Endothelial cell (in vitro differentiated cells): ENCODE results near the gene CRK. TPM values are rescaled to one million over a fixed set of nuclear protein-coding genes. Genes with fewer than 3 reads are reported as not detected.

ENCODE experiments used
- DNase-seq: peaks from one replicate; pipeline ENCODE4 v3.0.0; 2021; ENCODE audit warnings: low spot score
- H3K27ac Mint-ChIP-seq: one replicate; pipeline ENCODE4 v1.8.0; 2021; ENCODE audit warnings: mixed read lengths, inconsistent platforms; ENCODE audit not compliant: unreplicated experiment
- H3K27me3 Mint-ChIP-seq: one replicate; pipeline ENCODE4 v1.8.0; 2021; ENCODE audit warnings: mild to moderate bottlenecking, moderate library complexity, mixed read lengths, inconsistent platforms; ENCODE audit not compliant: unreplicated experiment
- H3K36me3 Mint-ChIP-seq: one replicate; pipeline ENCODE4 v1.8.0; 2021; ENCODE audit warnings: mild to moderate bottlenecking, low read depth, mixed read lengths, inconsistent platforms; ENCODE audit not compliant: unreplicated experiment
- H3K4me1 Mint-ChIP-seq: one replicate; pipeline ENCODE4 v1.8.0; 2021; ENCODE audit warnings: mild to moderate bottlenecking, mixed read lengths, inconsistent platforms; ENCODE audit not compliant: unreplicated experiment
- H3K4me3 Mint-ChIP-seq: one replicate; pipeline ENCODE4 v1.8.0; 2021; ENCODE audit warnings: mild to moderate bottlenecking, mixed read lengths, inconsistent platforms; ENCODE audit not compliant: unreplicated experiment
- H3K9me3 Mint-ChIP-seq: one replicate; pipeline ENCODE4 v1.8.0; 2021; ENCODE audit warnings: mixed read lengths, inconsistent platforms; ENCODE audit not compliant: unreplicated experiment
- total RNA-seq: library from RNA; stranded (reverse); fragmentation: NEBNext Ultra II Directional; extraction: Animal tissue kit (Norgen Biotek cat#: 25700); gene quantifications from one replicate; pipeline ENCODE4 v1.2.1, GENCODE V29; 2021; ENCODE audit not compliant: unreplicated experiment
- TF ChIP-seq, protein P1 (sequence below): fragments of 200-600 bp; sonication (generic); IDR thresholded peaks from one replicate; pipeline ENCODE4 v1.5.0; 2021; ENCODE audit warnings: antibody characterized with exemption; ENCODE audit not compliant: unreplicated experiment

The CRK gene
- total RNA-seq, 1 donor from 2014 or later: 119 TPM

- H3K4me1 Mint-ChIP-seq: peaks cover 5% of the 10 kb centered on the region
- TF ChIP-seq, protein P1, sequence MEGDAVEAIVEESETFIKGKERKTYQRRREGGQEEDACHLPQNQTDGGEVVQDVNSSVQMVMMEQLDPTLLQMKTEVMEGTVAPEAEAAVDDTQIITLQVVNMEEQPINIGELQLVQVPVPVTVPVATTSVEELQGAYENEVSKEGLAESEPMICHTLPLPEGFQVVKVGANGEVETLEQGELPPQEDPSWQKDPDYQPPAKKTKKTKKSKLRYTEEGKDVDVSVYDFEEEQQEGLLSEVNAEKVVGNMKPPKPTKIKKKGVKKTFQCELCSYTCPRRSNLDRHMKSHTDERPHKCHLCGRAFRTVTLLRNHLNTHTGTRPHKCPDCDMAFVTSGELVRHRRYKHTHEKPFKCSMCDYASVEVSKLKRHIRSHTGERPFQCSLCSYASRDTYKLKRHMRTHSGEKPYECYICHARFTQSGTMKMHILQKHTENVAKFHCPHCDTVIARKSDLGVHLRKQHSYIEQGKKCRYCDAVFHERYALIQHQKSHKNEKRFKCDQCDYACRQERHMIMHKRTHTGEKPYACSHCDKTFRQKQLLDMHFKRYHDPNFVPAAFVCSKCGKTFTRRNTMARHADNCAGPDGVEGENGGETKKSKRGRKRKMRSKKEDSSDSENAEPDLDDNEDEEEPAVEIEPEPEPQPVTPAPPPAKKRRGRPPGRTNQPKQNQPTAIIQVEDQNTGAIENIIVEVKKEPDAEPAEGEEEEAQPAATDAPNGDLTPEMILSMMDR: no peak
- DNase-seq: no peak
- H3K27ac Mint-ChIP-seq: peak overlapping the region; percentile 67
- peaks cover 23% of the 10 kb centered on the region for H3K36me3 Mint-ChIP-seq
- peak overlapping the region; percentile 77 for H3K4me3 Mint-ChIP-seq
- peaks cover 25% of the 10 kb centered on the region for H3K27me3 Mint-ChIP-seq
- H3K9me3 Mint-ChIP-seq: no peaks in the 10 kb centered on the region
Observed at GRCh38 chr17:1481736-1482135, 25.7 kb upstream of the CRK start.

- Mint-ChIP-seq H3K4me3 (peak overlapping the region; percentile 79), H3K36me3 (peaks cover 23% of the 10 kb centered on the region), H3K4me1 (peaks cover 5% of the 10 kb centered on the region), H3K27ac (peak overlapping the region; percentile 10), H3K9me3 (no peaks in the 10 kb centered on the region), H3K27me3 (peaks cover 21% of the 10 kb centered on the region)
- no peak for DNase-seq
- TF ChIP-seq, protein P1: no peak
Observed at GRCh38 chr17:1480747-1481465, 24.9 kb upstream of the CRK start.

GRCh38 chr17:1478418-1478817 lies 22.4 kb upstream of the CRK start:
- H3K9me3 Mint-ChIP-seq: no peaks in the 10 kb centered on the region
- H3K27me3 Mint-ChIP-seq: peaks cover 13% of the 10 kb centered on the region
- H3K36me3 Mint-ChIP-seq: peaks cover 28% of the 10 kb centered on the region
- peaks cover 3% of the 10 kb centered on the region for H3K4me1 Mint-ChIP-seq
- TF ChIP-seq, protein P1: no peak
- DNase-seq: no peak
- H3K4me3 Mint-ChIP-seq: no peak overlapping the region
- no peak overlapping the region for H3K27ac Mint-ChIP-seq

DNA sequence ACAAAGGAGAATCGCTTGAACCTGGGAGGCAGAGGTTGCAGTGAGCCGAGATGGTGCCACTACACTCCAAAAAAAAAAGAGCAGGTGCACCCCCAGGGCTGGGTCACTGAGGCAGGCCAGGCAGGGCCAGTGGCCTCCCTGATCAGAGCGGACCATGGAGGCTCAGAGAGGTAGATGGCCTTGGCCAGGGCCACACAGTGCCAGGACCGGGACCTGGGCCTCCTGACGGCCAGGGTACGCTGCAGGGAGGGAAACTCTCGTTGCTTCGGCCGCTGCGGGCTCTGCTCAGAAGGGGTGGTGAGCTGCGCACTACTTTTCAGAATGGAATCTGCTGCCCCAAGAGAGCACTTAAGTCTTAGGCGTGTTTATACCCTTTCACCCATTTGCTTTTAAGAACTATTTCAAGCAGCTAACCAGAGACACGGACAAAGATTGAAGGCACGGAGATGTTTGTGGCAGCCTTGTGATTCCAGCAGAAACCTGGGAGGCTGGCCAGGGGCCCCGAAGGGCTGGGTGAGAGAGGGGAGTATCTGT lies 19.4 kb upstream of the CRK start:
- peak overlapping the region; percentile 51 for H3K4me3 Mint-ChIP-seq
- TF ChIP-seq, protein P1: no peak
- H3K27me3 Mint-ChIP-seq: peaks cover 5% of the 10 kb centered on the region
- no peak overlapping the region for H3K27ac Mint-ChIP-seq
- no peaks in the 10 kb centered on the region for H3K9me3 Mint-ChIP-seq
- DNase-seq: no peak
- peaks cover 3% of the 10 kb centered on the region for H3K4me1 Mint-ChIP-seq
- peaks cover 23% of the 10 kb centered on the region for H3K36me3 Mint-ChIP-seq
